Adrenal gland (tissue), 5 donors: ENCODE data around the gene PKP2.

ENCODE experiments used
- POLR2A ChIP-seq, 2 donors: fragments of 450-650 bp; IDR thresholded peaks; one replicate each; pipeline ENCODE4 v1.6.1; 2017; ENCODE audit warnings: antibody characterized with exemption in 2 of 2, mild to moderate bottlenecking in 2 of 2, moderate library complexity in 1 of 2
- TF ChIP-seq, protein P1 (sequence below), 6 experiments: fragments of 450-650 bp in 4 of 6; fragments of 200-600 bp in 2 of 6; sonication (generic) in 1 of 6; IDR thresholded peaks; 1 replicate in 5 of 6; 2 replicates in 1 of 6; pipeline versions ENCODE4 v1.5.1 to v1.8.0; 2016 to 2021; ENCODE audit warnings: antibody characterized with exemption in 6 of 6, mild to moderate bottlenecking in 2 of 6, moderate library complexity in 1 of 6
- donor health status: DM: no; HTN: no; CAD: no.

- TF ChIP-seq, protein P1, sequence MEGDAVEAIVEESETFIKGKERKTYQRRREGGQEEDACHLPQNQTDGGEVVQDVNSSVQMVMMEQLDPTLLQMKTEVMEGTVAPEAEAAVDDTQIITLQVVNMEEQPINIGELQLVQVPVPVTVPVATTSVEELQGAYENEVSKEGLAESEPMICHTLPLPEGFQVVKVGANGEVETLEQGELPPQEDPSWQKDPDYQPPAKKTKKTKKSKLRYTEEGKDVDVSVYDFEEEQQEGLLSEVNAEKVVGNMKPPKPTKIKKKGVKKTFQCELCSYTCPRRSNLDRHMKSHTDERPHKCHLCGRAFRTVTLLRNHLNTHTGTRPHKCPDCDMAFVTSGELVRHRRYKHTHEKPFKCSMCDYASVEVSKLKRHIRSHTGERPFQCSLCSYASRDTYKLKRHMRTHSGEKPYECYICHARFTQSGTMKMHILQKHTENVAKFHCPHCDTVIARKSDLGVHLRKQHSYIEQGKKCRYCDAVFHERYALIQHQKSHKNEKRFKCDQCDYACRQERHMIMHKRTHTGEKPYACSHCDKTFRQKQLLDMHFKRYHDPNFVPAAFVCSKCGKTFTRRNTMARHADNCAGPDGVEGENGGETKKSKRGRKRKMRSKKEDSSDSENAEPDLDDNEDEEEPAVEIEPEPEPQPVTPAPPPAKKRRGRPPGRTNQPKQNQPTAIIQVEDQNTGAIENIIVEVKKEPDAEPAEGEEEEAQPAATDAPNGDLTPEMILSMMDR (IDR thresholded peaks at IDR 0.05) = no peak
- no peak for TF ChIP-seq POLR2A (IDR thresholded peaks at IDR 0.05)
These were observed 33.4 kb downstream of the PKP2 start for GRCh38 chr12:32863128-32863527.
